SK-N-MC (cell line): ENCODE data around the gene CLDN8.

Source experiments
- DNase-seq: peaks from one replicate; pipeline ENCODE4 v3.0.0-alpha.2; 2011; ENCODE audit warnings: low read depth, low spot score
- H3K27ac ChIP-seq: fragments of 200-600 bp; sonication (generic); 2 replicates; pipeline ENCODE4 v1.5.1; 2016; ENCODE audit warnings: mixed run types
- H3K36me3 ChIP-seq: fragments of 200-600 bp; sonication (generic); 2 replicates; pipeline ENCODE4 v1.6.1; 2017; ENCODE audit warnings: antibody characterized with exemption, low read length, mixed read lengths; ENCODE audit not compliant: insufficient read depth
- H3K4me3 ChIP-seq: fragments of 200-600 bp; sonication (generic); 2 replicates; pipeline ENCODE4 v1.5.1; 2016
- H3K9ac ChIP-seq: fragments of 200-600 bp; sonication (generic); 2 replicates; pipeline ENCODE4 v1.8.0; 2017; ENCODE audit warnings: mixed run types, mixed read lengths; ENCODE audit not compliant: insufficient read length
- H3K9me3 ChIP-seq: fragments of 200-600 bp; sonication (generic); 2 replicates; pipeline ENCODE4 v1.6.1; 2017; ENCODE audit warnings: low read depth, mild to moderate bottlenecking, antibody characterized with exemption, low read length, moderate library complexity, mixed read lengths
- EZH2 ChIP-seq: fragments of 200-600 bp; sonication (generic); IDR thresholded peaks from one replicate; pipeline ENCODE4 v1.6.1; 2017; ENCODE audit warnings: antibody characterized with exemption
- FOXP2 ChIP-seq: optimal IDR thresholded peaks from 2 replicates; pipeline ENCODE3; 2011; ENCODE audit warnings: mild to moderate bottlenecking, moderate library complexity; ENCODE audit not compliant: insufficient read depth; ENCODE audit errors: extremely low read length, control extremely low read depth
- POLR2AphosphoS5 ChIP-seq: IDR thresholded peaks from 2 replicates; pipeline ENCODE4 v1.6.1; 2012; ENCODE audit warnings: mild to moderate bottlenecking, low read depth, low read length, borderline replicate concordance

Gene CLDN8

GRCh38 chr21:30238168-30238567 is 22.3 kb upstream of the CLDN8 start:
- Histone ChIP-seq H3K9ac (no peak overlapping the region), H3K4me3 (no peak overlapping the region), H3K27ac (no peak overlapping the region), H3K9me3 (no peaks in the 10 kb centered on the region), H3K36me3 (no peaks in the 10 kb centered on the region)
- TF ChIP-seq EZH2 (no peak), POLR2AphosphoS5 (no peak), FOXP2 (no peak)
- no peak for DNase-seq

- peak; percentile 5 for DNase-seq
- Histone ChIP-seq H3K9ac (no peak overlapping the region), H3K9me3 (no peaks in the 10 kb centered on the region), H3K4me3 (no peak overlapping the region), H3K27ac (no peak overlapping the region), H3K36me3 (no peaks in the 10 kb centered on the region)
- TF ChIP-seq POLR2AphosphoS5 (no peak), EZH2 (no peak), FOXP2 (no peak)
Measured at GRCh38 chr21:30234643-30235042, 18.7 kb upstream of the CLDN8 start.

- no peak overlapping the region for H3K4me3 ChIP-seq
- no peak for DNase-seq
- H3K9ac ChIP-seq = no peak overlapping the region
- TF ChIP-seq FOXP2 (no peak), EZH2 (no peak), POLR2AphosphoS5 (no peak)
- H3K36me3 ChIP-seq = no peaks in the 10 kb centered on the region
- H3K9me3 ChIP-seq = no peaks in the 10 kb centered on the region
- H3K27ac ChIP-seq = no peak overlapping the region
Measured at GRCh38 chr21:30234050-30234449, 18.2 kb upstream of the CLDN8 start.

GRCh38 chr21:30233228-30234020 is 17.5 kb upstream of the CLDN8 start:
- H3K4me3 ChIP-seq = no peak overlapping the region
- no peak overlapping the region for H3K9ac ChIP-seq
- no peak for DNase-seq
- TF ChIP-seq FOXP2 = no peak
- no peak for TF ChIP-seq POLR2AphosphoS5
- TF ChIP-seq EZH2 = no peak
- H3K9me3 ChIP-seq = no peaks in the 10 kb centered on the region
- no peaks in the 10 kb centered on the region for H3K36me3 ChIP-seq
- H3K27ac ChIP-seq = no peak overlapping the region

GRCh38 chr21:30232011-30232410 is 16.1 kb upstream of the CLDN8 start:
- no peaks in the 10 kb centered on the region for H3K9me3 ChIP-seq
- DNase-seq = no peak
- H3K36me3 ChIP-seq = no peaks in the 10 kb centered on the region
- no peak overlapping the region for H3K9ac ChIP-seq
- no peak overlapping the region for H3K27ac ChIP-seq
- no peak for TF ChIP-seq POLR2AphosphoS5
- no peak overlapping the region for H3K4me3 ChIP-seq

GRCh38 chr21:30227633-30228404 is 11.9 kb upstream of the CLDN8 start:
- DNase-seq = no peak
- no peak overlapping the region for H3K27ac ChIP-seq

GRCh38 chr21:30227128-30227527 is 11.2 kb upstream of the CLDN8 start:
- Histone ChIP-seq H3K4me3 (no peak overlapping the region), H3K27ac (no peak overlapping the region), H3K9me3 (no peaks in the 10 kb centered on the region), H3K9ac (no peak overlapping the region), H3K36me3 (no peaks in the 10 kb centered on the region)
- DNase-seq = no peak
- TF ChIP-seq FOXP2 (no peak), POLR2AphosphoS5 (no peak), EZH2 (no peak)

More at GRCh38 chr21:30227633-30228404, 11.9 kb upstream of the CLDN8 start:
- TF ChIP-seq FOXP2 = no peak
- TF ChIP-seq EZH2 = no peak
- TF ChIP-seq POLR2AphosphoS5 = no peak
- no peak overlapping the region for H3K9ac ChIP-seq
- no peaks in the 10 kb centered on the region for H3K9me3 ChIP-seq
- no peaks in the 10 kb centered on the region for H3K36me3 ChIP-seq
- H3K4me3 ChIP-seq = no peak overlapping the region

GRCh38 chr21:30223596-30223995 is 7.7 kb upstream of the CLDN8 start:
- Histone ChIP-seq H3K27ac (no peak overlapping the region), H3K9ac (no peak overlapping the region), H3K4me3 (no peak overlapping the region), H3K36me3 (no peaks in the 10 kb centered on the region), H3K9me3 (no peaks in the 10 kb centered on the region)
- TF ChIP-seq FOXP2 (no peak), EZH2 (no peak), POLR2AphosphoS5 (no peak)
- no peak for DNase-seq
